Measurements from ENCODE around the gene EZR. TPM values are rescaled to one million over a fixed set of nuclear protein-coding genes. Genes with fewer than 3 reads are reported as not detected.
A peak's percentile ranks its signal among the peaks of the same experiment; 100 is the strongest.

EZR gene
- total and polyA plus RNA-seq, 9 of the 15 experiments (the other 6 are each of a cell fraction or from before 2014, with no cell fraction given), result 36.5 to 162 (median 104) TPM

- Histone ChIP-seq H4K20me1 (replicated peaks; ENCODE audit: control insufficient read depth, insufficient read depth, low read length) (peaks cover 3% of the 10 kb centered on the region), H3K27me3 (ENCODE audit: control insufficient read depth in 2 of 2, insufficient read depth in 2 of 2, low read length in 2 of 2) (no peaks in the 10 kb centered on the region), H3K9ac (ENCODE audit: insufficient read depth in 1 of 2, low read depth in 2 of 2, low read length in 2 of 2) (no peak overlapping the region), H3K36me3 (ENCODE audit: control insufficient read depth, insufficient read depth, low read length) (peaks cover 92% of the 10 kb centered on the region), H2AFZ (ENCODE audit: low read depth, low read length) (no peak overlapping the region), H3K79me2 (ENCODE audit: control insufficient read depth, insufficient read depth, low read length) (no peaks in the 10 kb centered on the region), H3K9me1 (ENCODE audit: control insufficient read depth, insufficient read depth, low read length) (no peaks in the 10 kb centered on the region), H3K9me3 (replicated peaks; ENCODE audit: control insufficient read depth, insufficient read depth, low read depth, low read length) (no peaks in the 10 kb centered on the region), H3K27ac (ENCODE audit: extremely low read depth, low read depth, low read length) (no peak overlapping the region), H3K4me1 (replicated peaks in 1 of 2; ENCODE audit: control insufficient read depth in 2 of 2, insufficient read depth in 2 of 2, low read length in 2 of 2) (no peaks in the 10 kb centered on the region), H3K4me2 (ENCODE audit: insufficient read depth, low read length) (no peak overlapping the region), H3K4me3 (no peak overlapping the region)
- TF ChIP-seq POLR2G (IDR thresholded peaks at IDR 0.05; ENCODE audit: low read depth, low read length), result 0 out of 2 replicates have a peak, but pooled peaks have one; percentile 6
- TF ChIP-seq TBL1XR1 (IDR thresholded peaks at IDR 0.05; ENCODE audit: low read length in 2 of 2), result no peak
- 93% methylated on average over 19 of the region's 19 CpGs for WGBS (ENCODE audit: insufficient coverage, low coverage, missing lambda C conversion rate)
- BruUV-seq (replicated peaks), result no TSS peak
- CTCF ChIA-PET (ENCODE audit: low intra/inter-chr PET ratio), result no interaction called here
- ATAC-seq (no peak), DNase-seq (ENCODE audit: extremely low read depth in 1 of 4, low spot score in 3 of 4) (no peak), FAIRE-seq (no peak)
- intact Hi-C loops (cut with micrococcal nuclease), result no loop called here
- in situ Hi-C loops (cut with MboI), result loop anchor here (10.0 kb wide), 1 partner anchor 323 kb away; no protein-coding TSS in a partner anchor
- POLR2A ChIA-PET, result interaction anchor here (0.5 to 1.6 kb wide), 3 partner anchors 7 to 41 kb away, joined by 3 to 4 read pairs (median 3); no protein-coding TSS in a partner anchor
Measured at GRCh38 chr6:158781692-158782373, 37.3 kb downstream of the EZR start.

- in situ Hi-C loops (cut with MboI) (loop anchor here (10.0 kb wide), 1 partner anchor 324 kb away; no protein-coding TSS in a partner anchor), intact Hi-C loops (cut with micrococcal nuclease) (no loop called here)
- Histone ChIP-seq H2AFZ (ENCODE audit: low read depth, low read length) (no peak overlapping the region), H3K36me3 (ENCODE audit: control insufficient read depth, insufficient read depth, low read length) (peaks cover 92% of the 10 kb centered on the region), H3K4me3 (no peak overlapping the region), H3K9ac (ENCODE audit: insufficient read depth in 1 of 2, low read depth in 2 of 2, low read length in 2 of 2) (no peak overlapping the region), H3K79me2 (ENCODE audit: control insufficient read depth, insufficient read depth, low read length) (no peaks in the 10 kb centered on the region), H3K4me2 (ENCODE audit: insufficient read depth, low read length) (no peak overlapping the region), H3K4me1 (replicated peaks in 1 of 2; ENCODE audit: control insufficient read depth in 2 of 2, insufficient read depth in 2 of 2, low read length in 2 of 2) (no peaks in the 10 kb centered on the region), H3K27ac (ENCODE audit: extremely low read depth, low read depth, low read length) (no peak overlapping the region), H3K9me1 (ENCODE audit: control insufficient read depth, insufficient read depth, low read length) (no peaks in the 10 kb centered on the region), H3K27me3 (ENCODE audit: control insufficient read depth in 2 of 2, insufficient read depth in 2 of 2, low read length in 2 of 2) (no peaks in the 10 kb centered on the region), H3K9me3 (replicated peaks; ENCODE audit: control insufficient read depth, insufficient read depth, low read depth, low read length) (no peaks in the 10 kb centered on the region), H4K20me1 (replicated peaks; ENCODE audit: control insufficient read depth, insufficient read depth, low read length) (peaks cover 3% of the 10 kb centered on the region)
- POLR2A ChIA-PET, result interaction anchor here (0.5 to 1.6 kb wide), 7 partner anchors 8 to 40 kb away, joined by 3 to 7 read pairs (median 4); no protein-coding TSS in a partner anchor
- no peak for FAIRE-seq
- BruUV-seq (replicated peaks), result no TSS peak
- ATAC-seq, result no peak
- CTCF ChIA-PET (ENCODE audit: low intra/inter-chr PET ratio), result no interaction called here
- no peak for DNase-seq (ENCODE audit: extremely low read depth in 1 of 4, low spot score in 3 of 4)
- TF ChIP-seq NR4A1 (CRISPR knock-in tag; IDR thresholded peaks at IDR 0.05) (no peak), NR4A1 (tag; IDR thresholded peaks at IDR 0.05) (no peak), MECOM (CRISPR knock-in tag; IDR thresholded peaks at IDR 0.05) (no peak), ZNF395 (CRISPR knock-in tag; IDR thresholded peaks at IDR 0.05) (0 out of 2 replicates have a peak, but pooled peaks have one; percentile 21), POLR2B (IDR thresholded peaks at IDR 0.05; ENCODE audit: low read depth, partially characterized antibody) (peak; percentile 15)
- WGBS (ENCODE audit: insufficient coverage, low coverage, missing lambda C conversion rate), result 86% methylated on average over 11 of the region's 11 CpGs
Measured at GRCh38 chr6:158780988-158781691, 38.0 kb downstream of the EZR start.
